GM18499 (cell line): ENCODE data around the gene TLR5.

Experiments
- ATAC-seq: cut with Tn5 transposase; IDR thresholded peaks from one replicate; pipeline ENCODE4 v1.9.1; 2021; ENCODE audit warnings: moderate number of reproducible peaks; ENCODE audit not compliant: insufficient read depth, unreplicated experiment

TLR5 gene

DNA sequence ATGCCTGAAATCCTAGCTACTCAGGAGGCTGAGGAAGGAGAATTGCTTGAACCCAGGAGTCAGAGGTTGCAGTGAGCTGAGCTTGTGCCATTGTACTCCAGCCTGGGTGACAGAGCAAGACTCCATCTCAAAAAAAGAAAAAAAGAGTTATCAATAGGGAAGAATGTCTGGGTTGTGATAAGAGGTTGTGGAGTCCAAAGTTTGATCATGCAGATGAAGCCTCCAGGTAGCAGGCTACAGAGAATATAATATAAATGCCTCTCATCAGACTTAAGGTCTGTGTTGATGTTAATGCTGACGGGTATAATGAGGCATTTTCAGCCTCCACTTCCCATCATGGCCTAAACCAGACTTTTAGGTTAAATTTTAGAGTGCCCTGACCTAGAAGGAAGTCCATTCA, 24.6 kb downstream of the TLR5 start:
- no peak for ATAC-seq

- ATAC-seq = no peak
These were observed 26.1 kb downstream of the TLR5 start for GRCh38 chr1:223116950-223117349.

GRCh38 chr1:223114871-223115270, 28.2 kb downstream of the TLR5 start:
- no peak for ATAC-seq

- ATAC-seq = no peak
These were observed 32.1 kb downstream of the TLR5 start for GRCh38 chr1:223110952-223111351.

DNA sequence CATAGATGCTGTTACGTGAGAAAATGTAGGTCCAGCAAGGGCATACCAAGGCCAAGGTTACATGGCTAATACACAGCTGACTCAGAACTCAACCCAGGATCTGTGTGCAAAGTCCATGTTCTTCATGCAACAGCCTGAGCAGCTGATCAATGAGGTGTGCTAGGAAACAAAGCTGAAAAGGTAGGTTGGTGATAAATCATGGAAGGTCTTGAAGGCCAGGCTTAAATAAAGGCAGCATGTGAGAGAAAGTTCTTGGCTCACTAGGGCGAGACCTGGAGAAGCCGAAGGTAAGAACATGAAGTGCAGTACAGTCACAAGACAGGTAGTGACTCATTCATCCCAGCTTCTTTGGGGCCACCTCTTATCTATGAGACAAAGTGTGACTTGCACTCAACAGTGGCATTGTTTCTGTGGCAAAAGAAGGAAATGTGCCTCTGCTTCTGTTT, 33.4 kb downstream of the TLR5 start:
- no peak for ATAC-seq

GRCh38 chr1:223106856-223107255, 36.2 kb downstream of the TLR5 start:
- ATAC-seq = no peak

- no peak for ATAC-seq
These were observed 37.5 kb downstream of the TLR5 start for GRCh38 chr1:223105568-223105967.

GRCh38 chr1:223102797-223103533, 40.1 kb downstream of the TLR5 start:
- no peak for ATAC-seq

- no peak for ATAC-seq
These were observed 45.3 kb downstream of the TLR5 start for GRCh38 chr1:223097713-223098112.

- ATAC-seq = no peak
These were observed 47.2 kb downstream of the TLR5 start for GRCh38 chr1:223095870-223096269.

GRCh38 chr1:223091896-223092295, 51.2 kb downstream of the TLR5 start:
- no peak for ATAC-seq

DNA sequence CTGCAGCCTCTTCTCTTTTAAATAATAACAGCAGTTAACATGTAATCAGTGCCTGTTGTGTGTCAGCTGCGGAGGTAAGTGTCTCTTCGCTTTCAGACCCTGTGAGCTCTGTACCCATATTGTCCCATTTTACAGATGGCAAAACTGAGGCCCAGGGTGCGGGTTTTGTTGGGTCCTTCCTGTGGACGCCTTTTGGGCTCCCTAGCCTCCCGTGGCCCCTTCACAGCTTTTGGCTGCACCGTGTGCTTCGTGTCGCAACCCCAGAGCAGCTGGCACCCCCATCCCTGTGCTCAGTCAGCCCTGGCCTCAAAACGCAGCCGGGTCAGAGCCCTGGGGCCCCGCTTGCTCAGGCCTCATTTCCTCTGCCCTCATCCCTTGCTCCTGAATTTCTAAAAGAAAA, 53.8 kb downstream of the TLR5 start:
- no peak for ATAC-seq

DNA sequence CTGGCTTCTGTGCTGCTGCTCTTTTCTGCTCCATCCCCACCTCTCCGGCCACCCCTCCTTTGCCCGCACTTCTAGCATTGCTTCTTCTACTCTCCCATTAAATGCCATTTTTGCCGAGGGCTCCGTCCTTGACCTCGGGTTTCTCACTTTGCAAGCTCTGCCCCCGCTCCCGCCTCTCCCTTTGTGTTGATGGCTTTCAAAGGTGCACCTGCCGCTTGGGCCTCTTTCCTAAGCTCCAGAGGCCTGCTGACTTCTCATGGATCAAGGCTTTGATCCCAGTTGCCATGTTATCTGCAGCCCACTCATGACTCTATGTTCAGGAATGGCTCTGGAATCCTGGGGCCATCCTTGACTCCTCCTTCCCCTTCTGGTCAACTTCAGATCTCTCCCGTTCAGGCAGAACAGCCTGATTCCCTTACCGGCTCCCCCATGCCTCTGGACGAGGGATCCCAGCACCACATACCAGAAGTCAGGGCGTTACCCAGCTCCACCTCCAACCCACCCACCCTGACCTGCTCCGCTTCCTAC, 54.3 kb downstream of the TLR5 start:
- ATAC-seq = no peak

DNA sequence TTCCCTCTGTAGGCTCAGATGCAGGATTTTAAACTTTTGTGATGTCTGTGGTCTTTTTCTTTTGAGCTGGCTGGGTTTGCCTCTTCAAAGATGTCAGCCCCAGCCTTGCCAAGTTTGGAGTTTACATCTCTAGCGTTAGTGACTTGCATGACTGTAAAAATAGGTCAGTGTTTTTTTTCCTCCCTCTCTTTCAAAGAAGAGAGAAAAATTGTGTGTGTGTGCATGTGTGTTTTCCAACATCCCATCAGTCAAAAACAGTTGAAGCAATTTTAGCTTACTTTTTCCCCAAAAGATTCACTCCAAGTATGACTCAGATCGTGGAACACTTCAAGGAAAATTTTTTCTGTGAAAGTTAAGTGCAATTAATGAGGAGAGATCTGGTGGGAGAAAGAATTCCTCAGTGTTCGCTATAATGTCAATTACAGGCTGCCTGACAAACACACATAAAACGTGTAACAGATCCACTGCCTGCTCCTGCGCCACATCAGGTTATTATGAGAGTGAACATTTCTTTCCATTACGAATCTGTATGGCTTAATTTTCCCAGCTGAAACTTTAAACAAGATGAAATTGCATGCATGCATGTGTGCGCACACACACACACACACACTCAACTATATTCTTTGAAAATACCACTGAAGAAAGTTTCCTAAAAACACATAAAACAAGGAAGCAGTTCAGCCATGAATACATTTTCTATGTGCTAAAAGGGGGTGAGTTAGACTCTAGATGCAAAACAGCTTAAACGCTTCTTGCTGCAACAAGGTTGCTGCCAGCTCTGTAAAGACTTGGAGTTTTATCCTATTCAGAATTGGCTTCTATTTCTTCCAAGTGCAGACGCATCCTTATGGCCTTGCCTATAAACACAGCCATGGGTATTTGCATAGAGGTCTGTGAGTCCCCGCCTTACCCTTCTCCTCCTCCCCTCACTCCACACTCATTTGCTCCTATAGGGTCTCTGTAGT, 55.5 kb downstream of the TLR5 start:
- no peak for ATAC-seq

GRCh38 chr1:223084464-223084866, 58.6 kb downstream of the TLR5 start:
- no peak for ATAC-seq

DNA sequence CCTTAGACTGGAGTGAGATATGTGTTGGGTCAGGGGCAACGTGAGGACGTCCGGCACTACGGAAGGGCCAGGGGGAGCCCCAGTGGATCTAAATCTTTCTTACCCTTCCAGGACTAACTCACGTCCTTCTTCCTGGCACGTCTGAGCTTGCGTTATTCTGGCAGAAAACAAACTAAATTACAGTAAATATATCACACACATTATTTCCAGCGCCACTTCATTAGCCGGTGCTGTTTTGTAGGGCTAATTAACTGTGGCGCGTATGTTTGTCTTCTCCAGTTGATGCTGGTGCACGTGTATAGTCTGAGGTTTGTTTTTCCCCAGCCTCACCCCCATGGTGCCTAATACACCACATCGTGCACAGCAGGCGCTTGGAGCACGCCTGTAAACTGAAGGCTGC, 59.2 kb downstream of the TLR5 start:
- no peak for ATAC-seq

- no peak for ATAC-seq
These were observed 60.1 kb downstream of the TLR5 start for GRCh38 chr1:223082914-223083313.

- ATAC-seq = no peak
These were observed 61.7 kb downstream of the TLR5 start for GRCh38 chr1:223081181-223081994.

DNA sequence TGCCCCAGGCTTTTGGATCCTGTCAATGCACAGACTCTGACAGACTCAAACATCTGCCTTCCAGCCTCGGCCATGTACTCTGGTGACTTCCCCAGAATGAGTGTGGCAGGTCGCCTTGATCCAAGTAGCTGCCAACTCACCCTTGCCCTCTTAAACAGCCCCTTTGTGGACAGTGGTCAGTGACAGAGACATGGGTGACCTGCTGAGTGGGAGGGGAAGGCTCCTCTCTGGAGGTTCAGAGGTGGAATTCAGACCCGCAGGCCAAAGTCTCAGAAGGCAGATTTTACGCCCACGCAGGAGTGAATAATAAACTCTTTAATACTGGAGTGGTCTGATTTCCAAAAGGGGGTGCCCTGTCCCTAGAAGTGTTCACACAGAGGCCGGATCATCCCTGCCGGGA, 63.5 kb downstream of the TLR5 start:
- no peak for ATAC-seq

DNA sequence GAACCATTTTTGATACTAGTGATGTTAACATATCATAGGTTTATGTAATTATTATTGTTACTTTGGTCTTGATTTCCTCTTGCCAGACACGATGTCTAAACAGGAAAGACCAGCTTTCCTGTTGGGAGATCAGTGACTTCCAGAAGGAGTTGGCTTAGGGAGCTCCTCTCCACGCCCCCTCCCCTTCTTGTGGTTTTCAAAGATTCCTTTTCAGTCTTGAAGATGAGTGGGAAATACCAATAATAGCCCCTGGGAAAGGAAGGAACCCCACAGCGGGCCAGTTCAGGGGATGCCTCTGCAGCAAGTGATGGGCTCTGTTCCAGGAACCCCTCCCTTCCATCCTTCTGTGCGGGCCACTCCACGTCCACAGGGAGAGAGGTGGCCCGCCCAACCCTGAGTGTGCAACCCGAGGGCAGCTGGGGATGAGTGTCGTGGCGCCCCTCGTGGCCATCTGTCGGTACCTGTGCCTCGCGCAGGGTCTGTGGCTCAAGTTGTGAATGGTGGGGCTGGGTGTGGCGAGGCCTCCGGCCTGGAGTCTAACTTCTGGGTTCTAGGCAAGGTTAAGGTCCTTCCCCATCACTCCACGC, 65.7 kb downstream of the TLR5 start:
- no peak for ATAC-seq
